ENCODE data around the gene CCN2. TPM values are rescaled to one million over a fixed set of nuclear protein-coding genes. Genes with fewer than 3 reads are reported as not detected.

CCN2 gene
- 6.9 TPM for total RNA-seq

GRCh38 chr6:131950767-131951575, at the start of gene CCN2:
TSS of gene CCN2 (minus strand) at chr6:131951372. CDS start at chr6:131951172, 200 bp downstream.
- DNase-seq, result no peak

- DNase-seq, result no peak
Measured at GRCh38 chr6:132000296-132000695, 49.1 kb upstream of the CCN2 start.

- DNase-seq, result no peak
Measured at GRCh38 chr6:131999545-132000146, 48.5 kb upstream of the CCN2 start.

- no peak for DNase-seq
Measured at GRCh38 chr6:131998255-131998982, 47.2 kb upstream of the CCN2 start.

GRCh38 chr6:131997429-131998153, 46.4 kb upstream of the CCN2 start:
- DNase-seq, result no peak

GRCh38 chr6:131995917-131996316, 44.7 kb upstream of the CCN2 start:
- no peak for DNase-seq

GRCh38 chr6:131992557-131992956, 41.4 kb upstream of the CCN2 start:
- DNase-seq, result no peak

- DNase-seq, result no peak
Measured at GRCh38 chr6:131989036-131989435, 37.9 kb upstream of the CCN2 start.

GRCh38 chr6:131982740-131983259, 31.6 kb upstream of the CCN2 start:
- DNase-seq, result no peak

GRCh38 chr6:131981624-131981978, 30.4 kb upstream of the CCN2 start:
- no peak for DNase-seq

- DNase-seq, result no peak
Measured at GRCh38 chr6:131980791-131981623, 29.8 kb upstream of the CCN2 start.

GRCh38 chr6:131980338-131980790, 29.2 kb upstream of the CCN2 start:
- DNase-seq, result no peak

- no peak for DNase-seq
Measured at GRCh38 chr6:131979515-131980337, 28.6 kb upstream of the CCN2 start.

GRCh38 chr6:131978522-131978921, 27.4 kb upstream of the CCN2 start:
- DNase-seq, result no peak

- DNase-seq, result no peak
Measured at GRCh38 chr6:131976545-131977061, 25.4 kb upstream of the CCN2 start.

- no peak for DNase-seq
Measured at GRCh38 chr6:131972741-131973140, 21.6 kb upstream of the CCN2 start.

GRCh38 chr6:131970076-131970859, 19.1 kb upstream of the CCN2 start:
- no peak for DNase-seq

- no peak for DNase-seq
Measured at GRCh38 chr6:131968656-131969055, 17.5 kb upstream of the CCN2 start.

- no peak for DNase-seq
Measured at GRCh38 chr6:131967948-131968347, 16.8 kb upstream of the CCN2 start.

Data from occipital lobe (tissue), 2 donors.